GM19328 (cell line): ENCODE results near the gene ATP6V0B.

Source experiments
- ATAC-seq: cut with Tn5 transposase; IDR thresholded peaks from one replicate; pipeline ENCODE4 v1.9.1; 2021; ENCODE audit warnings: mild to moderate bottlenecking, moderate library complexity; ENCODE audit not compliant: unreplicated experiment

ATP6V0B gene

GRCh38 chr1:43982808-43983207 is 8.0 kb downstream of the ATP6V0B start:
- ATAC-seq = no peak

GRCh38 chr1:43983253-43983899 is 8.6 kb downstream of the ATP6V0B start:
- ATAC-seq = no peak

GRCh38 chr1:43984855-43985254 is 10.1 kb downstream of the ATP6V0B start:
- ATAC-seq = no peak

- no peak for ATAC-seq
These were observed 11.3 kb downstream of the ATP6V0B start for GRCh38 chr1:43985984-43986595.

- no peak for ATAC-seq
These were observed 12.0 kb downstream of the ATP6V0B start for GRCh38 chr1:43986712-43987111.

GRCh38 chr1:43987159-43987902 is 12.6 kb downstream of the ATP6V0B start:
- no peak for ATAC-seq

GRCh38 chr1:43990271-43991199 is 15.8 kb downstream of the ATP6V0B start:
- no peak for ATAC-seq

- no peak for ATAC-seq
These were observed 16.4 kb downstream of the ATP6V0B start for GRCh38 chr1:43991200-43991475.

- ATAC-seq = peak; percentile 80
These were observed 16.9 kb downstream of the ATP6V0B start, which contains the start of gene CCDC24 for GRCh38 chr1:43991476-43992231. TSS of gene CCDC24 (plus strand) at chr1:43991599. CDS start at chr1:43991879, 280 bp downstream.

- no peak for ATAC-seq
These were observed 17.7 kb downstream of the ATP6V0B start for GRCh38 chr1:43992232-43992995.

GRCh38 chr1:43993206-43993914 is 18.6 kb downstream of the ATP6V0B start:
- ATAC-seq = no peak

GRCh38 chr1:43994071-43994470 is 19.3 kb downstream of the ATP6V0B start:
- no peak for ATAC-seq

GRCh38 chr1:43994794-43995790 is 20.3 kb downstream of the ATP6V0B start:
- ATAC-seq = no peak

- no peak for ATAC-seq
These were observed 21.4 kb downstream of the ATP6V0B start for GRCh38 chr1:43995984-43996732.

- no peak for ATAC-seq
These were observed 22.0 kb downstream of the ATP6V0B start for GRCh38 chr1:43996733-43997115.

GRCh38 chr1:43997295-43997999 is 22.7 kb downstream of the ATP6V0B start:
- no peak for ATAC-seq

GRCh38 chr1:43998000-43998378 is 23.2 kb downstream of the ATP6V0B start:
- no peak for ATAC-seq
